Endothelial cell of umbilical vein (primary cell): ENCODE data around the gene PCDHGB4. TPM values are rescaled to one million over a fixed set of nuclear protein-coding genes. Genes with fewer than 3 reads are reported as not detected.

Experiments
- BruUV-seq: library from RNA; stranded (reverse); fragments of 400-500 nt; replicated peaks from 2 replicates; lab custom pipeline; 2021; lab: Mats Ljungman, UMichigan
- CTCF ChIA-PET: fragments of 300-600, 350-600 bp; sonication (Branson Sonifier 250); formaldehyde crosslinking; loops from one replicate; lab custom pipeline; 2021; ENCODE audit warnings: antibody characterized with exemption, inconsistent platforms; lab: Charles Lee
- POLR2A ChIA-PET: fragments of 300-600, 350-600 bp; sonication (Branson Sonifier 250); formaldehyde crosslinking; loops from one replicate; lab custom pipeline; 2021; ENCODE audit warnings: antibody characterized with exemption, inconsistent platforms; lab: Charles Lee
- DNase-seq: peaks from one replicate; pipeline ENCODE4 v3.0.0-alpha.2; 2011; ENCODE audit warnings: low read depth, low spot score
- FAIRE-seq: peaks from 2 replicates; lab custom pipeline; 2011; peaks lifted over from hg19 to GRCh38; lab: Jason Lieb, UNC
- H2AFZ ChIP-seq: 2 replicates; pipeline ENCODE4 v1.6.0; 2012; ENCODE audit warnings: low read depth, low read length, control low read depth, inconsistent platforms
- H3K27ac ChIP-seq: 2 replicates; pipeline ENCODE4 v1.5.1; 2011; ENCODE audit warnings: low read depth, mild to moderate bottlenecking, control low read depth, low read length, moderate library complexity; ENCODE audit not compliant: insufficient read depth
- H3K27me3 ChIP-seq, 2 experiments: 2 replicates each; pipeline versions ENCODE4 v1.6.0 to v1.6.1; 2011; ENCODE audit warnings: low read length in 2 of 2, mixed read lengths in 1 of 2; ENCODE audit not compliant: control insufficient read depth in 2 of 2, insufficient read depth in 2 of 2
- H3K36me3 ChIP-seq, 2 experiments: 2 replicates in 1 of 2; 3 replicates in 1 of 2; pipeline ENCODE4 v1.5.1; 2011; ENCODE audit warnings: low read length in 2 of 2, mild to moderate bottlenecking in 1 of 2, moderate library complexity in 1 of 2; ENCODE audit not compliant: control insufficient read depth in 2 of 2, insufficient read depth in 2 of 2; ENCODE audit errors: extremely low read depth in 1 of 2
- H3K4me1 ChIP-seq: 3 replicates; pipeline ENCODE4 v1.5.1; 2011; ENCODE audit warnings: mild to moderate bottlenecking, low read length; ENCODE audit not compliant: control insufficient read depth, insufficient read depth; ENCODE audit errors: extremely low read depth
- H3K4me2 ChIP-seq: 2 replicates; pipeline ENCODE4 v1.6.1; 2011; ENCODE audit warnings: low read length, control low read depth, mixed read lengths; ENCODE audit not compliant: insufficient read depth
- H3K4me3 ChIP-seq, 3 experiments: fragments of 200-600 bp in 1 of 3; sonication (generic), shearing (Covaris generic) in 1 of 3; replicated peaks in 1 of 3; 2 replicates each; pipeline ENCODE4 v1.5.1; 2011 to 2016; ENCODE audit warnings: control low read depth in 3 of 3, low read length in 3 of 3, mild to moderate bottlenecking in 2 of 3, inconsistent platforms in 1 of 3, low read depth in 1 of 3, moderate library complexity in 1 of 3; ENCODE audit not compliant: insufficient read depth in 1 of 3
- H3K79me2 ChIP-seq: 2 replicates; pipeline ENCODE4 v1.6.0; 2012; ENCODE audit warnings: low read length, inconsistent platforms; ENCODE audit not compliant: control insufficient read depth, insufficient read depth
- H3K9ac ChIP-seq: replicated peaks from 2 replicates; pipeline ENCODE3; 2011; ENCODE audit warnings: low read length, control low read depth; ENCODE audit not compliant: insufficient read depth; ENCODE audit errors: extremely low read depth
- H3K9me1 ChIP-seq: replicated peaks from 3 replicates; pipeline ENCODE4 v1.6.0; 2011; ENCODE audit warnings: mild to moderate bottlenecking, low read length; ENCODE audit not compliant: control insufficient read depth, insufficient read depth; ENCODE audit errors: extremely low read depth
- H3K9me3 ChIP-seq: replicated peaks from 2 replicates; pipeline ENCODE4 v1.5.1; 2012; ENCODE audit warnings: low read length, inconsistent platforms; ENCODE audit not compliant: control insufficient read depth, insufficient read depth
- H4K20me1 ChIP-seq: replicated peaks from 2 replicates; pipeline ENCODE3; 2011; ENCODE audit warnings: mild to moderate bottlenecking, low read length; ENCODE audit not compliant: control insufficient read depth, insufficient read depth; ENCODE audit errors: extremely low read depth
- EZH2 ChIP-seq: IDR thresholded peaks from 2 replicates; pipeline ENCODE4 v1.6.1; 2012; ENCODE audit warnings: borderline replicate concordance, low read depth, mild to moderate bottlenecking, moderate library complexity, low read length, inconsistent platforms; ENCODE audit not compliant: severe bottlenecking
- FOS ChIP-seq: IDR thresholded peaks from 2 replicates; pipeline ENCODE4 v1.6.1; 2011; ENCODE audit warnings: mild to moderate bottlenecking, low read length, moderate library complexity, borderline replicate concordance; ENCODE audit not compliant: insufficient read depth
- GATA2 ChIP-seq: IDR thresholded peaks from 2 replicates; pipeline ENCODE4 v1.7.0; 2011; ENCODE audit warnings: low read depth, mild to moderate bottlenecking, moderate library complexity, mixed read lengths, low read length; ENCODE audit not compliant: insufficient read length, insufficient read depth
- JUN ChIP-seq: IDR thresholded peaks from 2 replicates; pipeline ENCODE4 v1.6.1; 2011; ENCODE audit warnings: borderline replicate concordance, low read depth; ENCODE audit not compliant: insufficient read length, insufficient read depth
- MAX ChIP-seq: IDR thresholded peaks from 2 replicates; pipeline ENCODE4 v1.6.1; 2011; ENCODE audit not compliant: insufficient read depth, insufficient read length
- MYC ChIP-seq: IDR thresholded peaks from one replicate; pipeline ENCODE4 v1.6.1; 2011; ENCODE audit warnings: mild to moderate bottlenecking, low read depth, low read length
- POLR2A ChIP-seq: IDR thresholded peaks from 2 replicates; pipeline ENCODE4 v1.6.1; 2012; ENCODE audit warnings: low read depth, mild to moderate bottlenecking, control low read depth, low read length
- POLR2AphosphoS5 ChIP-seq: IDR thresholded peaks from 2 replicates; pipeline ENCODE4 v1.6.1; 2012; ENCODE audit warnings: low read depth, mild to moderate bottlenecking, control low read depth, low read length, moderate library complexity; ENCODE audit not compliant: insufficient read depth
- dilution Hi-C: fragments of 300-500 bp; cut with MboI; formaldehyde crosslinking; loops from one replicate; pipeline ENCODE4 v1.15.0; 2019; ENCODE audit warnings: low sequenced_read_pairs; ENCODE audit not compliant: extremely low pct_ligation_motif_present
- intact Hi-C: fragments of 100-400 bp; cut with micrococcal nuclease; formaldehyde crosslinking; loops from one replicate; pipeline ENCODE4 v1.10.0; 2022
- polyA plus RNA-seq, 4 experiments: library from polyadenylated mRNA; depleted of rRNA in 3 of 4; stranded (reverse) in 3 of 4; unstranded in 1 of 4; fragments of >200 nt; gene quantifications; 2 replicates each; pipeline versions ENCODE4 v1.2.1 to v1.2.3, GENCODE V29; 2011 to 2012; ENCODE audit warnings: missing spikeins in 1 of 4
- total RNA-seq: library from RNA; stranded (reverse); gene quantifications from 2 replicates; pipeline ENCODE4 v1.2.3, GENCODE V29; 2021
- TF ChIP-seq, protein P1 (sequence below), 2 donors: IDR thresholded peaks; 1 replicate in 1 of 2; 2 replicates in 1 of 2; pipeline ENCODE4 v1.5.1; 2011; ENCODE audit warnings: low read length in 2 of 2, mild to moderate bottlenecking in 2 of 2, moderate library complexity in 2 of 2, control low read depth in 1 of 2, inconsistent platforms in 1 of 2, low read depth in 1 of 2; ENCODE audit not compliant: insufficient read depth in 1 of 2; ENCODE audit errors: extremely low read depth in 1 of 2

The PCDHGB4 gene
- total and polyA plus RNA-seq, 2 donors (not counting 3 experiments of a cell fraction or from before 2014, with no cell fraction given) = 6.5 to 6.9 TPM

DNA sequence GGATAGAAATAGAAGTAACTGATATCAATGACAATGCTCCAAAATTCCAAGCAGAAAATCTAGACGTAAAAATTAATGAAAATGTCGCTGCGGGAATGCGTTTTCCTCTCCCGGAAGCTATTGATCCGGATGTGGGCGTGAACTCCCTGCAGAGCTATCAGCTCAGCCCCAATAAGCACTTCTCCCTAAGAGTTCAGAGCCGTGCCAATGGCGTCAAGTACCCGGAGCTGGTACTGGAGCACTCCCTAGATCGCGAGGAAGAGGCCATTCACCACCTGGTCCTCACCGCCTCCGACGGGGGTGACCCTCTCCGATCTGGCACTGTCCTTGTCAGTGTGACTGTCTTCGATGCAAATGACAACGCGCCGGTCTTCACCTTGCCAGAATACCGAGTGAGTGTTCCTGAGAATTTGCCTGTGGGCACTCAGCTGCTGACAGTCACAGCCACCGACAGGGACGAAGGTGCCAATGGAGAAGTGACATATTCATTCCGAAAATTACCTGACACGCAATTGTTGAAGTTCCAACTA, 26.1 kb downstream of the PCDHGB4 start:
- Histone ChIP-seq H2AFZ (no peak overlapping the region), H3K4me3 (peak overlapping the region in 2 of 3 experiments; percentile 34 to 72), H4K20me1 (peaks cover 5% of the 10 kb centered on the region), H3K9me3 (no peaks in the 10 kb centered on the region), H3K4me1 (peaks cover 9% of the 10 kb centered on the region), H3K27ac (no peak overlapping the region), H3K9me1 (no peaks in the 10 kb centered on the region), H3K9ac (no peak overlapping the region), H3K79me2 (no peaks in the 10 kb centered on the region), H3K4me2 (peak overlapping the region; percentile 77), H3K36me3 (no peaks in the 10 kb centered on the region), H3K27me3 (peaks cover 49 to 84% of the 10 kb centered on the region in 2 experiments)
- BruUV-seq = no TSS peak
- ChIA-PET POLR2A (interaction anchor here (1.0 kb wide), 1 partner anchor 112 kb away, joined by 3 read pairs; no protein-coding TSS in a partner anchor), CTCF (interaction anchor here (1.1 to 11.3 kb wide), 26 partner anchors 8 to 191 kb away, joined by 3 to 335 read pairs (median 10); partner anchors contain the start of genes PCDHB14, PCDHGA1, PCDHGA11 and PCDHGA12)
- dilution Hi-C loops (no loop called here), intact Hi-C loops (no loop called here)
- FAIRE-seq (no peak), DNase-seq (no peak)
- TF ChIP-seq MAX = no peak
- no peak for TF ChIP-seq GATA2
- TF ChIP-seq POLR2A = no peak
- no peak for TF ChIP-seq MYC
- TF ChIP-seq EZH2 = no peak
- TF ChIP-seq JUN = no peak
- TF ChIP-seq FOS = no peak
- no peak for TF ChIP-seq POLR2AphosphoS5
- TF ChIP-seq, protein P1, sequence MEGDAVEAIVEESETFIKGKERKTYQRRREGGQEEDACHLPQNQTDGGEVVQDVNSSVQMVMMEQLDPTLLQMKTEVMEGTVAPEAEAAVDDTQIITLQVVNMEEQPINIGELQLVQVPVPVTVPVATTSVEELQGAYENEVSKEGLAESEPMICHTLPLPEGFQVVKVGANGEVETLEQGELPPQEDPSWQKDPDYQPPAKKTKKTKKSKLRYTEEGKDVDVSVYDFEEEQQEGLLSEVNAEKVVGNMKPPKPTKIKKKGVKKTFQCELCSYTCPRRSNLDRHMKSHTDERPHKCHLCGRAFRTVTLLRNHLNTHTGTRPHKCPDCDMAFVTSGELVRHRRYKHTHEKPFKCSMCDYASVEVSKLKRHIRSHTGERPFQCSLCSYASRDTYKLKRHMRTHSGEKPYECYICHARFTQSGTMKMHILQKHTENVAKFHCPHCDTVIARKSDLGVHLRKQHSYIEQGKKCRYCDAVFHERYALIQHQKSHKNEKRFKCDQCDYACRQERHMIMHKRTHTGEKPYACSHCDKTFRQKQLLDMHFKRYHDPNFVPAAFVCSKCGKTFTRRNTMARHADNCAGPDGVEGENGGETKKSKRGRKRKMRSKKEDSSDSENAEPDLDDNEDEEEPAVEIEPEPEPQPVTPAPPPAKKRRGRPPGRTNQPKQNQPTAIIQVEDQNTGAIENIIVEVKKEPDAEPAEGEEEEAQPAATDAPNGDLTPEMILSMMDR (IDR thresholded peaks at IDR 0.05; ENCODE audit: extremely low read depth in 1 of 2, insufficient read depth in 1 of 2, low read depth in 1 of 2, low read length in 2 of 2) = no peak
